Measurements from ENCODE around the gene SGSM1. TPM values are rescaled to one million over a fixed set of nuclear protein-coding genes. Genes with fewer than 3 reads are reported as not detected.
A peak's percentile ranks its signal among the peaks of the same experiment; 100 is the strongest.

The SGSM1 gene
- total and polyA plus RNA-seq, 2 experiments from 2014 or later, result 0.39 TPM; not detected in 1

DNA sequence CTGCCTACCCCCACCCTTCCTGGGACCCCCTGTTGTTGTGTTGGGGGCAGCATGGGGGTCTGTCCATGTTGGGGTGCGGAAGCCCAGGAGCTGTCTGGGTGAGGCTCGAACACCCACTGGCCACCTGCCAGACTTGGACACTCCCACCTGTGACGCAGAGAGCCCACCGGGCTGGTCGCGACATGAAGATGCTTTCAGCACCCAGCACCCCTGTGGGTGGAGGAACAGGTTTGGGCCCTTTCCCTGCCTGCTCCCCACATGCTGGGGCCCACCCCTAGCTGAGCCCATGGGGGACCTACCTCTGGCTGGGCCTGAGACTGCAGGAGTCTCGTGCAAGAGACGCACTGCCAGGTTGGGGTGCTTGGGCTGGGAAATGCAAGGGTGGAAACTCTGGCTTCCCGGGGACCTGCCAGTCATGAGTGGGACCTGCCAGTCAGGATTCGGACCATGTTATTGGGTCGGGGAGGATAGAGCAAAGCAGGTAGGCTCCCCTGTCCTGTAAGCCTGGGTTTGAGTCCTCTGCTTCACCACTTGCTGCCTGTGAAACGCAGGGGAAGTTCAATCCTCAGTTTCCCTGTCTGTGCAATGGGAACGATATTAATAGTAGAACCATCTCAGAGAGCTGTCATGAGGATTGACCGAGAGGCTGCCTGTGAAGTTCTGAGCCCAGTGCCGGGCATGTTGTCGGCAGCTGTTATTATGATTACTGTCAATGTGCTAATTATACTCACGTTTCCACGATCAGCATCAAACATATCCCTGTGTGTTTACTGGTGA, 170.6 kb downstream of the SGSM1 start:
- Histone ChIP-seq H3K36me3 (no peaks in the 10 kb centered on the region), H3K27ac (peak overlapping the region; percentile 89), H3K4me3 (no peak overlapping the region), H3K9me3 (ENCODE audit: low read depth) (no peaks in the 10 kb centered on the region), H3K4me1 (ENCODE audit: low read depth) (peaks cover 32% of the 10 kb centered on the region), H3K27me3 (no peaks in the 10 kb centered on the region)
- TF ChIP-seq, protein P1, sequence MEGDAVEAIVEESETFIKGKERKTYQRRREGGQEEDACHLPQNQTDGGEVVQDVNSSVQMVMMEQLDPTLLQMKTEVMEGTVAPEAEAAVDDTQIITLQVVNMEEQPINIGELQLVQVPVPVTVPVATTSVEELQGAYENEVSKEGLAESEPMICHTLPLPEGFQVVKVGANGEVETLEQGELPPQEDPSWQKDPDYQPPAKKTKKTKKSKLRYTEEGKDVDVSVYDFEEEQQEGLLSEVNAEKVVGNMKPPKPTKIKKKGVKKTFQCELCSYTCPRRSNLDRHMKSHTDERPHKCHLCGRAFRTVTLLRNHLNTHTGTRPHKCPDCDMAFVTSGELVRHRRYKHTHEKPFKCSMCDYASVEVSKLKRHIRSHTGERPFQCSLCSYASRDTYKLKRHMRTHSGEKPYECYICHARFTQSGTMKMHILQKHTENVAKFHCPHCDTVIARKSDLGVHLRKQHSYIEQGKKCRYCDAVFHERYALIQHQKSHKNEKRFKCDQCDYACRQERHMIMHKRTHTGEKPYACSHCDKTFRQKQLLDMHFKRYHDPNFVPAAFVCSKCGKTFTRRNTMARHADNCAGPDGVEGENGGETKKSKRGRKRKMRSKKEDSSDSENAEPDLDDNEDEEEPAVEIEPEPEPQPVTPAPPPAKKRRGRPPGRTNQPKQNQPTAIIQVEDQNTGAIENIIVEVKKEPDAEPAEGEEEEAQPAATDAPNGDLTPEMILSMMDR (IDR thresholded peaks at IDR 0.05; ENCODE audit: low read depth, low read length), result no peak
- DNase-seq (ENCODE audit: low read depth in 1 of 2, low spot score in 1 of 2), result no peak

Other genes starting within 250 kb of the SGSM1 start
- 33.0 and 42.4 TPM in 2 replicates for gene LRRC75B, start 213.1 kb upstream of the SGSM1 start, total RNA-seq
- 48.4 and 58.5 TPM in 2 replicates for gene LRRC75B, start 213.1 kb upstream of the SGSM1 start, polyA plus RNA-seq
- 12.0 and 20.4 TPM in 2 replicates for gene GGT1, start 203.0 kb upstream of the SGSM1 start, total RNA-seq
- 17.2 and 24.1 TPM in 2 replicates for gene GGT1, start 203.0 kb upstream of the SGSM1 start, polyA plus RNA-seq
- gene PIWIL3, start 31.5 kb upstream of the SGSM1 start, total RNA-seq, result not detected in 2 replicates
- not detected in 2 replicates for gene PIWIL3, start 31.5 kb upstream of the SGSM1 start, polyA plus RNA-seq
- gene LHFPL7, start 140.5 kb downstream of the SGSM1 start, total RNA-seq, result not detected in 2 replicates
- not detected in 2 replicates for gene LHFPL7, start 140.5 kb downstream of the SGSM1 start, polyA plus RNA-seq
- gene KIAA1671, start 146.5 kb downstream of the SGSM1 start, total RNA-seq, result 18.7 and 37.3 TPM in 2 replicates
- 10.9 and 12.8 TPM in 2 replicates for gene KIAA1671, start 146.5 kb downstream of the SGSM1 start, polyA plus RNA-seq

Measured in cardiac muscle cell (in vitro differentiated cells and primary cell).